Measurements from ENCODE around the gene KHNYN. TPM values are rescaled to one million over a fixed set of nuclear protein-coding genes. Genes with fewer than 3 reads are reported as not detected.

KHNYN gene
- total RNA-seq, 1 experiment from 2014 or later = 63.0 TPM

GRCh38 chr14:24426912-24427536 is 2.7 kb upstream of the KHNYN start:
- ChIA-PET POLR2A (interaction anchor here (0.7 to 2.9 kb wide), 7 partner anchors 9 to 108 kb away, joined by 3 to 15 read pairs (median 4); partner anchors contain the start of gene SDR39U1), CTCF (interaction anchor here (1.2 to 12.0 kb wide), 4 partner anchors 9 to 92 kb away, joined by 3 to 626 read pairs (median 17); partner anchors contain the start of genes ADCY4 and RIPK3)
- no peak for DNase-seq (ENCODE audit: unreplicated experiment)
- BruUV-seq (replicated peaks) = no TSS peak
- Mint-ChIP-seq H3K27me3 (ENCODE audit: insufficient read depth, unreplicated experiment) (no peaks in the 10 kb centered on the region), H3K9me3 (ENCODE audit: unreplicated experiment) (no peaks in the 10 kb centered on the region), H3K36me3 (ENCODE audit: insufficient read depth, unreplicated experiment) (peaks cover 8% of the 10 kb centered on the region), H3K27ac (ENCODE audit: low read depth, unreplicated experiment) (peak overlapping the region; percentile 80), H3K4me3 (ENCODE audit: unreplicated experiment) (no peak overlapping the region), H3K4me1 (ENCODE audit: insufficient read depth, unreplicated experiment) (peaks cover 36% of the 10 kb centered on the region)
- no peak for TF ChIP-seq CTCF (IDR thresholded peaks at IDR 0.05; ENCODE audit: unreplicated experiment)
- intact Hi-C loops (cut with micrococcal nuclease) = no loop called here

GRCh38 chr14:24427537-24428508 is 1.9 kb upstream of the KHNYN start:
- intact Hi-C loops (cut with micrococcal nuclease) = no loop called here
- H3K27me3 Mint-ChIP-seq (ENCODE audit: insufficient read depth, unreplicated experiment) = no peaks in the 10 kb centered on the region
- H3K4me1 Mint-ChIP-seq (ENCODE audit: insufficient read depth, unreplicated experiment) = peaks cover 37% of the 10 kb centered on the region
- no TSS peak for BruUV-seq (replicated peaks)
- ChIA-PET POLR2A (interaction anchor here (0.7 to 2.2 kb wide), 3 partner anchors 8 to 109 kb away, joined by 3 to 6 read pairs (median 4); no protein-coding TSS in a partner anchor), CTCF (interaction anchor here (0.6 to 12.0 kb wide), 8 partner anchors 9 to 951 kb away, joined by 3 to 626 read pairs (median 3); partner anchors contain the start of genes ADCY4 and RIPK3)
- no peak for TF ChIP-seq CTCF (IDR thresholded peaks at IDR 0.05; ENCODE audit: unreplicated experiment)
- no peaks in the 10 kb centered on the region for H3K9me3 Mint-ChIP-seq (ENCODE audit: unreplicated experiment)
- H3K27ac Mint-ChIP-seq (ENCODE audit: low read depth, unreplicated experiment) = no peak overlapping the region
- H3K36me3 Mint-ChIP-seq (ENCODE audit: insufficient read depth, unreplicated experiment) = peaks cover 15% of the 10 kb centered on the region
- no peak overlapping the region for H3K4me3 Mint-ChIP-seq (ENCODE audit: unreplicated experiment)
- no peak for DNase-seq (ENCODE audit: unreplicated experiment)

- Mint-ChIP-seq H3K27me3 (ENCODE audit: insufficient read depth, unreplicated experiment) (no peaks in the 10 kb centered on the region), H3K4me3 (ENCODE audit: unreplicated experiment) (peak overlapping the region; percentile 80), H3K27ac (ENCODE audit: low read depth, unreplicated experiment) (peak overlapping the region; percentile 91), H3K9me3 (ENCODE audit: unreplicated experiment) (no peaks in the 10 kb centered on the region), H3K36me3 (ENCODE audit: insufficient read depth, unreplicated experiment) (peaks cover 25% of the 10 kb centered on the region), H3K4me1 (ENCODE audit: insufficient read depth, unreplicated experiment) (peaks cover 42% of the 10 kb centered on the region)
- CTCF ChIA-PET = interaction anchor here (0.6 to 12.0 kb wide), 8 partner anchors 8 to 952 kb away, joined by 3 to 626 read pairs (median 4); partner anchors contain the start of genes ADCY4, CIDEB, LTB4R and LTB4R2
- POLR2A ChIA-PET = interaction anchor here (0.7 to 4.1 kb wide), 4 partner anchors 32 to 119 kb away, joined by 6 to 39 read pairs (median 21); partner anchors contain the start of genes CIDEB, LTB4R and LTB4R2
- no peak for TF ChIP-seq CTCF (IDR thresholded peaks at IDR 0.05; ENCODE audit: unreplicated experiment)
- DNase-seq (ENCODE audit: unreplicated experiment) = no peak
- intact Hi-C loops (cut with micrococcal nuclease) = no loop called here
- BruUV-seq (replicated peaks) = no TSS peak
Measured at GRCh38 chr14:24428628-24429394, 943 bp upstream of the KHNYN start.

All from MCF 10A (cell line).